Adrenal gland (tissue), 12 donors: Measurements from ENCODE around the gene PACRG. TPM values are rescaled to one million over a fixed set of nuclear protein-coding genes. Genes with fewer than 3 reads are reported as not detected.

Experiments used
- DNase-seq, 7 donors: peaks; one replicate each; pipeline ENCODE4 v3.0.0-alpha.2; 2019 to 2020
- H3K27ac ChIP-seq, 5 donors: fragments of 200-600 bp; sonication (generic) in 4 of 5; 1 replicate in 3 of 5; 2 replicates in 2 of 5; pipeline versions ENCODE4 v1.5.1 to v1.8.0; 2016 to 2020; ENCODE audit warnings: mild to moderate bottlenecking in 1 of 5
- H3K27me3 ChIP-seq: fragments of 200-600 bp; 2 replicates; pipeline ENCODE4 v1.8.0; 2021
- H3K36me3 ChIP-seq, 2 donors: fragments of 200-600 bp; replicated peaks in 1 of 2; 1 replicate in 1 of 2; 2 replicates in 1 of 2; pipeline versions ENCODE4 v1.5.1 to v1.8.0; 2018 to 2022
- H3K4me1 ChIP-seq, 2 donors: fragments of 200-600 bp; replicated peaks in 1 of 2; 1 replicate in 1 of 2; 2 replicates in 1 of 2; pipeline versions ENCODE4 v1.5.1 to v1.8.0; 2018 to 2021
- H3K4me3 ChIP-seq, 4 donors: fragments of 200-600 bp; sonication (generic) in 3 of 4; one replicate each; pipeline ENCODE4 v1.5.1; 2016 to 2018
- H3K9me3 ChIP-seq, 3 donors: fragments of 200-600 bp; sonication (generic) in 1 of 3; replicated peaks in 1 of 3; 1 replicate in 2 of 3; 2 replicates in 1 of 3; pipeline versions ENCODE4 v1.5.1 to v1.8.0; 2016 to 2021
- POLR2A ChIP-seq, 2 donors: fragments of 450-650 bp; IDR thresholded peaks; one replicate each; pipeline ENCODE4 v1.6.1; 2017; ENCODE audit warnings: antibody characterized with exemption in 2 of 2, mild to moderate bottlenecking in 2 of 2, moderate library complexity in 1 of 2
- WGBS, 4 donors: extraction: QIAGEN DNeasy Blood & Tissue Kit in 2 of 4; methylation state at CpG; one replicate each; pipeline versions ENCODE4 v1.1.5 to v1.1.7; 2013 to 2017; 5-methylcytosine and 5-hydroxymethylcytosine counted together
- intact Hi-C, 2 donors: fragments of 100-400 bp; cut with DNase I; formaldehyde crosslinking; loops; one replicate each; pipeline versions ENCODE4 v1.14.1 to v1.15.0; 2022 to 2023
- polyA plus RNA-seq, 3 donors: library from polyadenylated mRNA; stranded (reverse); fragments of 200-250 nt in 2 of 3; fragments of 350-450 nt in 1 of 3; fragmentation: Illumina TruSeq in 1 of 3; extraction: RNeasy Lipid Tissue Mini Kit (QIAGEN cat#74804) in 1 of 3; gene quantifications; one replicate each; pipeline ENCODE4 v1.2.3, GENCODE V29; 2013 to 2014
- total RNA-seq, 9 donors: library from RNA; depleted of rRNA in 4 of 9; stranded (reverse); fragments of >200 nt in 4 of 9; fragments of 120-200 nt in 1 of 9; fragmentation: NEBNext Ultra II Directional in 1 of 9; extraction: Animal tissue kit (Norgen Biotek cat#: 25700) in 1 of 9; gene quantifications; one replicate each; pipeline versions ENCODE4 v1.1.0 to v1.2.4, GENCODE V29; 2013 to 2023
- TF ChIP-seq, protein P1 (sequence below), 6 experiments: fragments of 450-650 bp in 4 of 6; fragments of 200-600 bp in 2 of 6; sonication (generic) in 1 of 6; IDR thresholded peaks; 1 replicate in 5 of 6; 2 replicates in 1 of 6; pipeline versions ENCODE4 v1.5.1 to v1.8.0; 2016 to 2021; ENCODE audit warnings: antibody characterized with exemption in 6 of 6, mild to moderate bottlenecking in 2 of 6, moderate library complexity in 1 of 6
- donor health status: healthy with polysubstance abuse.
- donor health status: Bipolar disorder and iron deficiency.
- donor health status: DM: yes; HTN: yes; CAD: no.
- donor health status: DM: no; HTN: no; CAD: no.
- donor health status: DM: no; HTN: no; CAD: no.
- donor health status: DM: yes; HTN: yes; CAD: no.

Gene PACRG
- total and polyA plus RNA-seq, 12 donors, result 0.18 to 6.1 (median 1.4) TPM

DNA sequence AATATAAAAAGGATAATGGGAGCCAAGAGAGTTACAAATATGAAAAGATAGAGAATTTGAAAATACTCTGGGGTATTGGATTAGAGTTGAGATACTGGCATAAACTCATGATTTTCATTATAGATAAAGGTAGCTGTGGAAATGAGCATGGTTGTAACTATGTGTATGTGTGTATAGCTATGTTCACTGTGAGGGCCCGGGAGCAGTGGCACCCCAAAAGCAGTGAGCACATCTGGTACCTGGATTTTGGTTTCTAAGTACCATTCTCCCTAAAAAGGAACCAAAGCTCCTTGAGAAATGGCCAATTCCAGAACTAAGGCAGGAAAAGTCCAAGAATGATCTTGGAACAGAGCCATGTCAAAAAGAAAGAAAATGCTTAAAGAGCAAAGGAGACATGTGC is 484.3 kb downstream of the PACRG start:
- TF ChIP-seq, protein P1, sequence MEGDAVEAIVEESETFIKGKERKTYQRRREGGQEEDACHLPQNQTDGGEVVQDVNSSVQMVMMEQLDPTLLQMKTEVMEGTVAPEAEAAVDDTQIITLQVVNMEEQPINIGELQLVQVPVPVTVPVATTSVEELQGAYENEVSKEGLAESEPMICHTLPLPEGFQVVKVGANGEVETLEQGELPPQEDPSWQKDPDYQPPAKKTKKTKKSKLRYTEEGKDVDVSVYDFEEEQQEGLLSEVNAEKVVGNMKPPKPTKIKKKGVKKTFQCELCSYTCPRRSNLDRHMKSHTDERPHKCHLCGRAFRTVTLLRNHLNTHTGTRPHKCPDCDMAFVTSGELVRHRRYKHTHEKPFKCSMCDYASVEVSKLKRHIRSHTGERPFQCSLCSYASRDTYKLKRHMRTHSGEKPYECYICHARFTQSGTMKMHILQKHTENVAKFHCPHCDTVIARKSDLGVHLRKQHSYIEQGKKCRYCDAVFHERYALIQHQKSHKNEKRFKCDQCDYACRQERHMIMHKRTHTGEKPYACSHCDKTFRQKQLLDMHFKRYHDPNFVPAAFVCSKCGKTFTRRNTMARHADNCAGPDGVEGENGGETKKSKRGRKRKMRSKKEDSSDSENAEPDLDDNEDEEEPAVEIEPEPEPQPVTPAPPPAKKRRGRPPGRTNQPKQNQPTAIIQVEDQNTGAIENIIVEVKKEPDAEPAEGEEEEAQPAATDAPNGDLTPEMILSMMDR (IDR thresholded peaks at IDR 0.05), result no peak
- TF ChIP-seq POLR2A (IDR thresholded peaks at IDR 0.05), result no peak
- intact Hi-C loops, result no loop called here
- Histone ChIP-seq H3K27ac (no peak overlapping the region), H3K4me3 (no peak overlapping the region), H3K9me3 (peaks cover 0 to 7% (median 0%) of the 10 kb centered on the region in 3 donors), H3K36me3 (no peaks in the 10 kb centered on the region), H3K4me1 (no peaks in the 10 kb centered on the region), H3K27me3 (no peaks in the 10 kb centered on the region)
- 45 to 96% (median 95%) methylated on average over 1 of the region's 1 CpG for WGBS, 4 donors
- no peak for DNase-seq

DNA sequence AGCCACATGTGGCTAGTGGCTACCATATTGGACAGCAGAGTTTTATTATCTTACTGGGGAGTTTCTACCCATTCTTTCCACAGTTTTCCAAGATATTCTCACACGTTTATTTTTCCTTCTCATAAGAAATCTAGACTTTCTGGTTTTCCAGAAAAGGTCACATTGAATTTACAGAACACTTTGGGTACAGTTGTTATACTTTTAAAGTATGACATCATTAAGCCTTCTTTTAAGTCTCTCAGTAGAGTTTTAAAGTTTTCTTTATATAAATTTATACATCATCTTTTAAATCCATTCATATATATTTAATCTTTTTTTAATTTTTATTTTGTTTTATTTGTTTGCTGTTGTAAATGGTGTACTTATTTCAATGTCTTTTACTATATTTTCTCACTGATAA is 486.5 kb downstream of the PACRG start:
- H3K36me3 ChIP-seq, result no peaks in the 10 kb centered on the region
- intact Hi-C loops, result no loop called here
- no peak overlapping the region for H3K27ac ChIP-seq

DNA sequence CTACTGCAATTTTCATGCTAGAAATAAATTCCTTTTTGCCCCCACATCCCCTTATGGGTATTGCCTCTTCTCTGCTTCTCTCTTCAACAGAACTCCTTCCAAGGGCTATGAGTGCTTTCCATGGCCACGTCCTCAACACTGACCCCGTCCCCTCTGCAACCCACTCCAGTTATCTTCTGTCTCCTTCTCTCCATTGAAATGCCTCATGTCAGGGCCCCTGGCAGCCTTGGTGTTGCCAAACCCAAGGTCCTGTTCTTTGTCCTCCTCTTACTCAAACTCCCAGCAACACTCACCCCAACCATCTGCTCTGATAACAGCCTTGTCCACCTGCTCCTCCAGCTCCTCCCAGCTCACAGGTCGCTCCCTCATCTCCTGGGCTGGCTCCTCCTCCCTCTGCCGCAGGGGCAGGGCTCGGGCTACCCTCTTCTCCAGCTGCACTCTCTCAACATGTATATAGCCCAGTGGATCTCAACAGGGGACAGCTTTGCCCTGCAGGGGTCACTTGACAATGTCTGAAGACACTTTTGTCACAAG is 490.7 kb downstream of the PACRG start:
- no peaks in the 10 kb centered on the region for H3K9me3 ChIP-seq
- H3K4me3 ChIP-seq, result no peak overlapping the region
- no peak for TF ChIP-seq POLR2A (IDR thresholded peaks at IDR 0.05)
- TF ChIP-seq, protein P1 (IDR thresholded peaks at IDR 0.05), result no peak
- H3K4me1 ChIP-seq, result no peaks in the 10 kb centered on the region
- no peaks in the 10 kb centered on the region for H3K27me3 ChIP-seq
- no peak for DNase-seq
- H3K27ac ChIP-seq, result no peak overlapping the region
- WGBS, 4 donors, result 89 to 93% (median 92%) methylated on average over 5 of the region's 5 CpGs
- intact Hi-C loops, result no loop called here
- H3K36me3 ChIP-seq, result no peaks in the 10 kb centered on the region

More for the DNA sequence above, 486.5 kb downstream of the PACRG start:
- TF ChIP-seq, protein P1 (IDR thresholded peaks at IDR 0.05), result no peak
- no peak for TF ChIP-seq POLR2A (IDR thresholded peaks at IDR 0.05)
- H3K9me3 ChIP-seq, result peaks cover 0 to 7% (median 0%) of the 10 kb centered on the region in 3 donors
- H3K4me1 ChIP-seq, result no peaks in the 10 kb centered on the region
- H3K4me3 ChIP-seq, result no peak overlapping the region
- DNase-seq, result no peak
- WGBS, 4 donors, result 72 to 87% (median 75%) methylated on average over 1 of the region's 1 CpG
- no peaks in the 10 kb centered on the region for H3K27me3 ChIP-seq

DNA sequence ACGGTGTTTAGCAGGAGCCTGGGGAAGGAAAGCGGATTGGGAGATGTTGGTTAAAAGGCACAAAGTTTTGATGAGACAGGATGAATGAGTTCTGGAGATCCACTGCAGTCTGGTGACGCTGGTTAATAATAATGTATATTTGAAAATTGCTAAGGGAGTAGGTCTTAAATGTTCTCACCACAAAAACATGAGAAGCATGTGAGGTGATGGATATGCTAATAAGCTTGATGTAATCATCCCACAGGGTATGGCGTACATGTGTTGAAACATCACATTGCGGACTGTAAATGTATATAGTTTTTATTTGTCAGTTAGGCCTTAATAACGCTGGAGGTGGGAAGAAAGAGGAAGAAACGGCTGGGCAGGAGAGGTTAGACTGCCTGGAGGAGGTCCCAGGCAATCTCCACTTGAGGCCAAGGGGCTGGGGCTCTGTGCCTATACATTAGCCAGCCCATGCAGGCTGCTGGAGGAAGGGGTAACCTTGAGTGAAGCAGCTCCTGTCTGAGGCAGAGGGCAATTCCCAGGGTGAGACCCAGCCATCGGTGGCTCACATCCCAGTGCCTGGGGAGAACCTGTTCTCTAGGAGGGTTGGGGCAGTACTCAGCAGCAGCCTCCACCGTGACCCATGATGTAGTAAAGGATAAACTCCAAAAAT is 498.5 kb downstream of the PACRG start:
- DNase-seq, result no peak
- intact Hi-C loops, result no loop called here
- Histone ChIP-seq H3K9me3 (no peaks in the 10 kb centered on the region), H3K27ac (no peak overlapping the region), H3K36me3 (no peaks in the 10 kb centered on the region), H3K4me1 (no peaks in the 10 kb centered on the region), H3K4me3 (no peak overlapping the region), H3K27me3 (no peaks in the 10 kb centered on the region)
- WGBS, 4 donors, result 83 to 95% (median 90%) methylated on average over 8 to 9 of the region's 9 CpGs
- TF ChIP-seq POLR2A (IDR thresholded peaks at IDR 0.05), result no peak
- TF ChIP-seq, protein P1 (IDR thresholded peaks at IDR 0.05), result no peak
